ENCODE measurements around the gene GNAQ. TPM values are rescaled to one million over a fixed set of nuclear protein-coding genes. Genes with fewer than 3 reads are reported as not detected.
"Not testable (repeated sequence)": the region's sequence is repeated elsewhere in the genome, so short reads cannot be mapped to it uniquely, and the experiment has no call there.

GNAQ gene
- total and polyA plus RNA-seq, 4 experiments from 2014 or later, result 6.9 to 57.2 (median 34.5) TPM

GRCh38 chr9:77707383-77708063, 324.1 kb downstream of the GNAQ start:
- H3K36me3 Mint-ChIP-seq, result peaks cover 3% of the 10 kb centered on the region in 2 donors
- no peak for DNase-seq
- H3K4me1 Mint-ChIP-seq, result peaks cover 0 to 1% (median 0%) of the 10 kb centered on the region in 4 donors
- intact Hi-C loops (cut with micrococcal nuclease), result no loop called here
- peaks cover 3 to 51% (median 33%) of the 10 kb centered on the region in 8 donors for H3K9me3 Mint-ChIP-seq
- no peak overlapping the region for H3K4me3 ChIP-seq (ENCODE audit: low read length in 2 of 2)
- no peaks in the 10 kb centered on the region for H3K27me3 ChIP-seq (ENCODE audit: insufficient read depth, low read length)
- no peak overlapping the region for H3K27ac ChIP-seq (ENCODE audit: low read depth, low read length)
- no peak overlapping the region for H3K27ac Mint-ChIP-seq
- H3K9me3 ChIP-seq (ENCODE audit: control insufficient read depth in 1 of 2, low read length in 2 of 2), result no peaks in the 10 kb centered on the region
- ChIA-PET POLR2A (ENCODE audit: partially characterized antibody) (no interaction called here), CTCF (ENCODE audit: partially characterized antibody) (no interaction called here)
- H3K4me3 Mint-ChIP-seq, result no peak overlapping the region
- H3K4me1 ChIP-seq (ENCODE audit: insufficient read depth, low read length), result no peaks in the 10 kb centered on the region
- H3K27me3 Mint-ChIP-seq, result peaks cover 0 to 4% of the 10 kb centered on the region in 2 donors
- no peaks in the 10 kb centered on the region for H3K36me3 ChIP-seq (ENCODE audit: insufficient read depth, low read length)

- no peaks in the 10 kb centered on the region for H3K4me1 ChIP-seq (ENCODE audit: insufficient read depth, low read length)
- no peak overlapping the region for H3K4me3 Mint-ChIP-seq
- no peaks in the 10 kb centered on the region for H3K36me3 ChIP-seq (ENCODE audit: insufficient read depth, low read length)
- H3K27me3 Mint-ChIP-seq, result peaks cover 2 to 8% of the 10 kb centered on the region in 2 donors
- H3K36me3 Mint-ChIP-seq, result peaks cover 3% of the 10 kb centered on the region in 2 donors
- no peaks in the 10 kb centered on the region for H3K9me3 ChIP-seq (ENCODE audit: control insufficient read depth in 1 of 2, low read length in 2 of 2)
- ChIA-PET POLR2A (ENCODE audit: partially characterized antibody) (no interaction called here), CTCF (ENCODE audit: partially characterized antibody) (no interaction called here)
- DNase-seq, result no peak
- no peak overlapping the region for H3K4me3 ChIP-seq (ENCODE audit: low read length in 2 of 2)
- intact Hi-C loops (cut with micrococcal nuclease), result no loop called here
- no peaks in the 10 kb centered on the region for H3K27me3 ChIP-seq (ENCODE audit: insufficient read depth, low read length)
- H3K4me1 Mint-ChIP-seq, result peaks cover 0 to 1% (median 0%) of the 10 kb centered on the region in 4 donors
- H3K27ac Mint-ChIP-seq, result no peak overlapping the region
- no peak overlapping the region for H3K27ac ChIP-seq (ENCODE audit: low read depth, low read length)
- peaks cover 3 to 45% (median 34%) of the 10 kb centered on the region in 8 donors for H3K9me3 Mint-ChIP-seq
Measured at GRCh38 chr9:77705636-77706035, 326.0 kb downstream of the GNAQ start.

GRCh38 chr9:77702521-77703390, 328.9 kb downstream of the GNAQ start:
- H3K27ac Mint-ChIP-seq; POLR2A ChIA-PET (ENCODE audit: partially characterized antibody); CTCF ChIA-PET (ENCODE audit: partially characterized antibody): not testable (repeated sequence)

GRCh38 chr9:77697238-77697984, 334.2 kb downstream of the GNAQ start:
- Histone ChIP-seq H3K4me3 (ENCODE audit: low read length in 2 of 2) (no peak overlapping the region), H3K36me3 (ENCODE audit: insufficient read depth, low read length) (no peaks in the 10 kb centered on the region), H3K27ac (ENCODE audit: low read depth, low read length) (no peak overlapping the region), H3K27me3 (ENCODE audit: insufficient read depth, low read length) (no peaks in the 10 kb centered on the region), H3K9me3 (ENCODE audit: control insufficient read depth in 1 of 2, low read length in 2 of 2) (no peaks in the 10 kb centered on the region), H3K4me1 (ENCODE audit: insufficient read depth, low read length) (no peaks in the 10 kb centered on the region)
- Mint-ChIP-seq H3K36me3 (no peaks in the 10 kb centered on the region), H3K4me1 (no peaks in the 10 kb centered on the region), H3K4me3 (no peak overlapping the region), H3K9me3 (peaks cover 4 to 30% (median 15%) of the 10 kb centered on the region in 8 donors), H3K27ac (no peak overlapping the region), H3K27me3 (peaks cover 4 to 13% of the 10 kb centered on the region in 2 donors)
- intact Hi-C loops (cut with micrococcal nuclease), result no loop called here
- DNase-seq, result no peak
- ChIA-PET POLR2A (ENCODE audit: partially characterized antibody) (no interaction called here), CTCF (ENCODE audit: partially characterized antibody) (no interaction called here)

More at GRCh38 chr9:77702521-77703390, 328.9 kb downstream of the GNAQ start:
- H3K9me3 ChIP-seq (ENCODE audit: control insufficient read depth in 1 of 2, low read length in 2 of 2); H3K4me1 ChIP-seq (ENCODE audit: insufficient read depth, low read length); DNase-seq; H3K27me3 ChIP-seq (ENCODE audit: insufficient read depth, low read length); H3K4me3 Mint-ChIP-seq; H3K4me1 Mint-ChIP-seq; intact Hi-C loops (cut with micrococcal nuclease); H3K27ac ChIP-seq (ENCODE audit: low read depth, low read length); H3K36me3 ChIP-seq (ENCODE audit: insufficient read depth, low read length); H3K36me3 Mint-ChIP-seq; H3K4me3 ChIP-seq (ENCODE audit: low read length in 2 of 2): not testable (repeated sequence)
- H3K27me3 Mint-ChIP-seq, result peaks cover 2 to 12% of the 10 kb centered on the region in 2 donors
- H3K9me3 Mint-ChIP-seq, result peaks cover 0 to 23% (median 14%) of the 10 kb centered on the region in 8 donors

- intact Hi-C loops (cut with micrococcal nuclease); H3K9me3 ChIP-seq (ENCODE audit: control insufficient read depth in 1 of 2, low read length in 2 of 2); H3K27me3 ChIP-seq (ENCODE audit: insufficient read depth, low read length); H3K36me3 Mint-ChIP-seq; POLR2A ChIA-PET (ENCODE audit: partially characterized antibody); H3K27ac ChIP-seq (ENCODE audit: low read depth, low read length); H3K4me3 Mint-ChIP-seq; H3K36me3 ChIP-seq (ENCODE audit: insufficient read depth, low read length); H3K27me3 Mint-ChIP-seq; H3K4me1 Mint-ChIP-seq; H3K4me1 ChIP-seq (ENCODE audit: insufficient read depth, low read length); CTCF ChIA-PET (ENCODE audit: partially characterized antibody); H3K27ac Mint-ChIP-seq; H3K4me3 ChIP-seq (ENCODE audit: low read length in 2 of 2); DNase-seq: not testable (repeated sequence)
- H3K9me3 Mint-ChIP-seq, result peaks cover 0 to 33% (median 13%) of the 10 kb centered on the region in 8 donors
Measured at GRCh38 chr9:77690723-77691122, 340.9 kb downstream of the GNAQ start.

GRCh38 chr9:77690119-77690518, 341.5 kb downstream of the GNAQ start:
- POLR2A ChIA-PET (ENCODE audit: partially characterized antibody); intact Hi-C loops (cut with micrococcal nuclease); CTCF ChIA-PET (ENCODE audit: partially characterized antibody); H3K36me3 Mint-ChIP-seq; H3K4me1 ChIP-seq (ENCODE audit: insufficient read depth, low read length); H3K27me3 Mint-ChIP-seq; H3K27me3 ChIP-seq (ENCODE audit: insufficient read depth, low read length); H3K4me1 Mint-ChIP-seq; H3K9me3 ChIP-seq (ENCODE audit: control insufficient read depth in 1 of 2, low read length in 2 of 2); DNase-seq; H3K4me3 ChIP-seq (ENCODE audit: low read length in 2 of 2); H3K27ac ChIP-seq (ENCODE audit: low read depth, low read length); H3K4me3 Mint-ChIP-seq; H3K36me3 ChIP-seq (ENCODE audit: insufficient read depth, low read length); H3K27ac Mint-ChIP-seq: not testable (repeated sequence)
- H3K9me3 Mint-ChIP-seq, result peaks cover 0 to 30% (median 11%) of the 10 kb centered on the region in 8 donors

- H3K36me3 ChIP-seq (ENCODE audit: insufficient read depth, low read length); POLR2A ChIA-PET (ENCODE audit: partially characterized antibody); H3K27ac ChIP-seq (ENCODE audit: low read depth, low read length); H3K27me3 ChIP-seq (ENCODE audit: insufficient read depth, low read length); H3K4me3 Mint-ChIP-seq; CTCF ChIA-PET (ENCODE audit: partially characterized antibody); intact Hi-C loops (cut with micrococcal nuclease); H3K4me1 Mint-ChIP-seq; H3K4me3 ChIP-seq (ENCODE audit: low read length in 2 of 2); H3K27ac Mint-ChIP-seq; H3K36me3 Mint-ChIP-seq; H3K4me1 ChIP-seq (ENCODE audit: insufficient read depth, low read length); H3K9me3 ChIP-seq (ENCODE audit: control insufficient read depth in 1 of 2, low read length in 2 of 2); DNase-seq; H3K27me3 Mint-ChIP-seq: not testable (repeated sequence)
- peaks cover 0 to 26% (median 5%) of the 10 kb centered on the region in 8 donors for H3K9me3 Mint-ChIP-seq
Measured at GRCh38 chr9:77687737-77688136, 343.9 kb downstream of the GNAQ start.
